Kidney (tissue), 14 donors: Measurements from ENCODE around the gene BCAN. TPM values are rescaled to one million over a fixed set of nuclear protein-coding genes. Genes with fewer than 3 reads are reported as not detected.

Experiments
- DNase-seq, 5 donors: peaks; one replicate each; pipeline ENCODE4 v3.0.0-alpha.2; 2013 to 2020
- FAIRE-seq: peaks from 2 replicates; lab custom pipeline; 2012; peaks lifted over from hg19 to GRCh38; lab: Jason Lieb, UNC
- H3K27ac ChIP-seq, 2 donors: one replicate each; pipeline ENCODE4 v1.7.0; 2013; ENCODE audit warnings: low read depth in 2 of 2, low read length in 2 of 2, inconsistent platforms in 1 of 2
- H3K27me3 ChIP-seq: one replicate; pipeline ENCODE4 v1.7.1; 2013; ENCODE audit warnings: low read length, inconsistent platforms; ENCODE audit not compliant: control insufficient read depth, insufficient read depth
- H3K36me3 ChIP-seq, 3 donors: one replicate each; pipeline versions ENCODE4 v1.7.0 to v1.7.1; 2013; ENCODE audit warnings: low read length in 3 of 3, control low read depth in 1 of 3, inconsistent platforms in 1 of 3; ENCODE audit not compliant: insufficient read depth in 3 of 3, control insufficient read depth in 2 of 3
- H3K4me1 ChIP-seq, 3 donors: one replicate each; pipeline versions ENCODE4 v1.7.0 to v1.7.1; 2013; ENCODE audit warnings: low read length in 3 of 3, inconsistent platforms in 1 of 3, low read depth in 1 of 3; ENCODE audit not compliant: control insufficient read depth in 2 of 3, insufficient read depth in 2 of 3
- H3K4me3 ChIP-seq, 3 donors: one replicate each; pipeline versions ENCODE4 v1.7.0 to v1.8.1; 2013; ENCODE audit warnings: low read length in 3 of 3, control low read depth in 1 of 3, inconsistent platforms in 1 of 3
- H3K9ac ChIP-seq, 3 donors: one replicate each; pipeline versions ENCODE4 v1.7.0 to v1.7.1; 2013; ENCODE audit warnings: low read length in 3 of 3, control low read depth in 1 of 3, inconsistent platforms in 1 of 3
- H3K9me3 ChIP-seq, 3 donors: one replicate each; pipeline versions ENCODE4 v1.7.0 to v1.7.1; 2013; ENCODE audit warnings: low read length in 3 of 3, control low read depth in 1 of 3, inconsistent platforms in 1 of 3; ENCODE audit not compliant: control insufficient read depth in 2 of 3, insufficient read depth in 1 of 3
- intact Hi-C: fragments of 100-400 bp; cut with DNase I; formaldehyde crosslinking; loops from one replicate; pipeline ENCODE4 v1.11.1; 2022
- polyA plus RNA-seq: library from polyadenylated mRNA; stranded (reverse); fragments of 350-450 nt; fragmentation: Illumina TruSeq; extraction: RNeasy Lipid Tissue Mini Kit (QIAGEN cat#74804); gene quantifications from one replicate; pipeline ENCODE4 v1.2.3, GENCODE V29; 2014; ENCODE audit warnings: low read depth, low replicate concordance; ENCODE audit not compliant: insufficient read depth
- total RNA-seq: library from RNA; stranded (reverse); fragmentation: NEBNext Ultra II Directional; extraction: Animal tissue kit (Norgen Biotek cat#: 25700); gene quantifications from one replicate; pipeline ENCODE4 v1.2.1, GENCODE V29; 2021
- TF ChIP-seq, protein P1 (sequence below): IDR thresholded peaks from 3 replicates; pipeline ENCODE4 v1.5.1; 2012; ENCODE audit warnings: mild to moderate bottlenecking, moderate library complexity, borderline replicate concordance; ENCODE audit not compliant: insufficient read depth; ENCODE audit errors: extremely low read depth
- donor health status: control.
- donor health status: control.
- donor health status: control.
- donor health status: control.
- donor health status: control.
- donor health status: DM: yes; HTN: yes; CAD: no.
- donor health status: Normal renal cell carcinoma (clear cell type).

Gene BCAN
- total and polyA plus RNA-seq, 2 donors from 2014 or later = 0.19 to 0.45 TPM

DNA sequence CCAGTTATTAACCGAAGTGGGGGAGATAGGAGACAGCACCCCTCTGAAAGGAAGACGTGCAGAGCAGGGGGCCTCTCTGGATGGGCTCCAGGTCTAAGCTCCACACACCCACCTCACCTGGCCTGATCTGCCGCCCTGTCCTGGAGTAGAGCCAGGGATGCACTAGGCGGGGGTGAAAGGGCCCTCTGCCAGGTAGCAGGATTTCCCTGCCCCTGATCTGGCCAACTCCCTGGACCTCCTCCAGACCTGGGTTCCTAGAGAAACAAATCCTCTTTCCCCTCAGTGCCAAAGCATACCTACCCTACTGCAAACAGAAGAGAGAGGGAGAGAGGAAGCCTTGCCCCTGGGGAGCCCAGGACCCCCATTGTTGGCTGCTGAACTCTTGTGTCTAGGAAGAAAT lies 61.4 kb downstream of the BCAN start:
- H3K9ac ChIP-seq = no peak overlapping the region
- FAIRE-seq (no peak), DNase-seq (peak in 1 of 5 donors; percentile 45)
- H3K27ac ChIP-seq = no peak overlapping the region
- no peaks in the 10 kb centered on the region for H3K27me3 ChIP-seq
- no peaks in the 10 kb centered on the region for H3K9me3 ChIP-seq
- intact Hi-C loops = no loop called here
- H3K4me3 ChIP-seq = no peak overlapping the region
- peaks cover 0 to 11% (median 0%) of the 10 kb centered on the region in 3 donors for H3K4me1 ChIP-seq
- TF ChIP-seq, protein P1, sequence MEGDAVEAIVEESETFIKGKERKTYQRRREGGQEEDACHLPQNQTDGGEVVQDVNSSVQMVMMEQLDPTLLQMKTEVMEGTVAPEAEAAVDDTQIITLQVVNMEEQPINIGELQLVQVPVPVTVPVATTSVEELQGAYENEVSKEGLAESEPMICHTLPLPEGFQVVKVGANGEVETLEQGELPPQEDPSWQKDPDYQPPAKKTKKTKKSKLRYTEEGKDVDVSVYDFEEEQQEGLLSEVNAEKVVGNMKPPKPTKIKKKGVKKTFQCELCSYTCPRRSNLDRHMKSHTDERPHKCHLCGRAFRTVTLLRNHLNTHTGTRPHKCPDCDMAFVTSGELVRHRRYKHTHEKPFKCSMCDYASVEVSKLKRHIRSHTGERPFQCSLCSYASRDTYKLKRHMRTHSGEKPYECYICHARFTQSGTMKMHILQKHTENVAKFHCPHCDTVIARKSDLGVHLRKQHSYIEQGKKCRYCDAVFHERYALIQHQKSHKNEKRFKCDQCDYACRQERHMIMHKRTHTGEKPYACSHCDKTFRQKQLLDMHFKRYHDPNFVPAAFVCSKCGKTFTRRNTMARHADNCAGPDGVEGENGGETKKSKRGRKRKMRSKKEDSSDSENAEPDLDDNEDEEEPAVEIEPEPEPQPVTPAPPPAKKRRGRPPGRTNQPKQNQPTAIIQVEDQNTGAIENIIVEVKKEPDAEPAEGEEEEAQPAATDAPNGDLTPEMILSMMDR = no peak
- no peaks in the 10 kb centered on the region for H3K36me3 ChIP-seq

DNA sequence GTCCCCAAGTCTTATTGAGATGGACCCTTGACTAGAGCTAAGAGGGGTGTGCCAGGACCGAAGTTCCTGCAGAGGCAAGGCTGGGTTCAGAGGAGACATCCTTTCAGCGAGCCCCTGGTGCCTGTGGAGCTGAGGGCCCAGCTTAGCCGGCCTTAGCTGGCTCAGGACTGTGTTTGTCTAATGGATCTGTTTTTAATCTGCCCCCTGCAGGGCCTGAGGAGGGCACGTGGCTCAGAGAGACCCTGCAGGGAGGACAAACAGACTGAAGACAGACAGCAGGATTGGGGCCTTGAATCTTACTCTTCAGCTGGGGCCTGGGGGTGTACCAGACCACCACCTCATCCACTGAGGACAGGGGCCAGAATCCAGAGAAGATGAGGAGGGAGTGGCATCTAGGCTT lies 61.8 kb downstream of the BCAN start:
- Histone ChIP-seq H3K9ac (no peak overlapping the region), H3K4me3 (peak overlapping the region in 1 of 3 donors; percentile 35), H3K27ac (no peak overlapping the region), H3K9me3 (no peaks in the 10 kb centered on the region), H3K4me1 (peaks cover 0 to 11% (median 0%) of the 10 kb centered on the region in 3 donors), H3K27me3 (no peaks in the 10 kb centered on the region), H3K36me3 (no peaks in the 10 kb centered on the region)
- DNase-seq (no peak), FAIRE-seq (no peak)
- TF ChIP-seq, protein P1 = no peak
- intact Hi-C loops = no loop called here

DNA sequence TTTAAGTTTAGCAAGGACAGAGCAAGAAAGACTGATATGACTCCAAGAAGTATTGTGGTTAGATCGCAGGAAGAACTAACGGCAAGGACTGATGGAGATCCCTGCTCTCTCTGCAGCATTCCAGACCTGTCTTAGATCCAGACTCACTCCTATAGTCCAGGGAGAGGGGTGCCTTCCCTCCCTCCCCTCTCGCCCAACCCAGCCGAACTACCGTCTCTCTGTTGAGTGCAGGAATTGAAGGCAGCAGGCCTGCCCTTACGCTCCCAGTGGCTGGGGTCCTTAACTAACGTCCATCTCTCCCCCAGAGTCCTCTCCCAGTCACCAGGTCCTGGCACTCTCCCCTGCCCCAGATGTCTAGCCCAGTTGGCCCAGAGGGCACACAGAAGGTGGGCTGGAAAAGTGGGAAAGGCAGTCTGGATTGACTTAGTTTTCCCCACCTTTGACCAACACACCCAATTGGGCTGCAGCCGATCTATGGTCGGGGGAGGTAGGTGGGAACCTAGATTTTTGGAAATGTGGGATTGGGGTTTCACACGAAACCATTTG lies 62.3 kb downstream of the BCAN start:
- Histone ChIP-seq H3K9me3 (no peaks in the 10 kb centered on the region), H3K36me3 (no peaks in the 10 kb centered on the region), H3K27me3 (no peaks in the 10 kb centered on the region), H3K27ac (no peak overlapping the region), H3K4me3 (peak overlapping the region in 2 of 3 donors; percentile 35 to 50), H3K9ac (no peak overlapping the region), H3K4me1 (peaks cover 0 to 11% (median 0%) of the 10 kb centered on the region in 3 donors)
- DNase-seq (peak in 1 of 5 donors; percentile 60), FAIRE-seq (no peak)
- intact Hi-C loops = no loop called here
- TF ChIP-seq, protein P1 = no peak

DNA sequence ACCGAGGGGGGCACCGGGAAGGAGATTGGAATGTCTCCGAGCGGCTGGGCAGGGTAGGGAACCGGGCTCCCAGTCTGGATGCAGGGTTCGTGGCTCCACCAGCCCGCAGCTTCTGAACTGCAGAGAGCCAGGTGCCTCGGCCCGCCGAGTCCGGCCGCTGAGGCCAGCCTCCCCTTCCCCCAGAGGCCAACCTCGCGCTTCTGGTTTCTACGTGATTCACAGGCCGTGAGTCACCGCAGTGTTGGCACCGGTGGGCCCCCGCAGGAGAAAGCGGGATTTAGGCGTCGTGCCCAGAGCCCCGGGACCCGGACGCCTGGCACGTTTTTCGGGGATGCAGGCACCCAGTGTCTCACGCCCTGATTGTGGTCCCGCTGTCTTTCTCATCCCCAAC lies 63.0 kb downstream of the BCAN start:
- no peaks in the 10 kb centered on the region for H3K9me3 ChIP-seq
- no peaks in the 10 kb centered on the region for H3K36me3 ChIP-seq
- FAIRE-seq (no peak), DNase-seq (peak in 4 of 5 donors; percentile 53 to 83 (median 66))
- H3K27ac ChIP-seq = no peak overlapping the region
- peak overlapping the region in 2 of 3 donors; percentile 39 to 50 for H3K4me3 ChIP-seq
- intact Hi-C loops = no loop called here
- peaks cover 0 to 11% (median 0%) of the 10 kb centered on the region in 3 donors for H3K4me1 ChIP-seq
- TF ChIP-seq, protein P1 = no peak
- peak overlapping the region in 1 of 3 donors; percentile 40 for H3K9ac ChIP-seq
- no peaks in the 10 kb centered on the region for H3K27me3 ChIP-seq
